Loucy (cell line): ENCODE results near the gene FAAH2.

Source experiments
- H2AFZ ChIP-seq: fragments of 200-600 bp; sonication (generic); 2 replicates; pipeline ENCODE4 v1.6.0; 2016; ENCODE audit warnings: antibody characterized with exemption, mild to moderate bottlenecking, low read length, moderate library complexity
- H3F3A ChIP-seq: fragments of 200-600 bp; 2 replicates; pipeline ENCODE4 v1.6.0; 2016; ENCODE audit warnings: antibody characterized with exemption, low read depth, mild to moderate bottlenecking
- H3K27me3 ChIP-seq: fragments of 200-600 bp; sonication (generic); 2 replicates; pipeline ENCODE4 v1.6.1; 2014; ENCODE audit warnings: low read length, mild to moderate bottlenecking; ENCODE audit not compliant: insufficient read depth, poor library complexity, severe bottlenecking
- H3K36me3 ChIP-seq: fragments of 200-600 bp; sonication (generic); 2 replicates; pipeline ENCODE4 v1.6.1; 2016; ENCODE audit warnings: low read length; ENCODE audit not compliant: insufficient read depth
- H3K4me1 ChIP-seq: fragments of 200-600 bp; sonication (generic); 2 replicates; pipeline ENCODE4 v1.5.1; 2014; ENCODE audit warnings: low read length, mild to moderate bottlenecking; ENCODE audit not compliant: insufficient read depth, poor library complexity, severe bottlenecking
- H3K4me2 ChIP-seq: fragments of 200-600 bp; sonication (generic); 2 replicates; pipeline ENCODE4 v1.6.0; 2014; ENCODE audit warnings: antibody characterized with exemption, low read length, low read depth, mild to moderate bottlenecking; ENCODE audit not compliant: poor library complexity, severe bottlenecking
- H3K4me3 ChIP-seq: fragments of 200-600 bp; sonication (generic); 2 replicates; pipeline ENCODE4 v1.5.1; 2014; ENCODE audit warnings: low read length, mild to moderate bottlenecking, mixed read lengths; ENCODE audit not compliant: poor library complexity, severe bottlenecking
- H3K79me2 ChIP-seq: fragments of 200-600 bp; sonication (generic); 2 replicates; pipeline ENCODE4 v1.6.1; 2014; ENCODE audit warnings: low read length; ENCODE audit not compliant: insufficient read depth
- H3K9ac ChIP-seq: fragments of 200-600 bp; sonication (generic); 2 replicates; pipeline ENCODE4 v1.6.0; 2014; ENCODE audit warnings: mild to moderate bottlenecking, low read depth, low read length, moderate library complexity; ENCODE audit not compliant: poor library complexity, severe bottlenecking
- H3K9me2 ChIP-seq: fragments of 200-600 bp; sonication (generic); replicated peaks from 2 replicates; pipeline ENCODE4 v1.6.1; 2016; ENCODE audit warnings: low read depth, low read length, mixed read lengths
- H3K9me3 ChIP-seq: fragments of 200-600 bp; sonication (generic); 2 replicates; pipeline ENCODE4 v1.6.1; 2014; ENCODE audit warnings: mild to moderate bottlenecking, antibody characterized with exemption, low read length, low read depth; ENCODE audit not compliant: insufficient read depth
- H4K20me1 ChIP-seq: fragments of 200-600 bp; sonication (generic); 2 replicates; pipeline ENCODE4 v1.6.0; 2014; ENCODE audit warnings: antibody characterized with exemption, low read length, mild to moderate bottlenecking; ENCODE audit not compliant: insufficient read depth, poor library complexity, severe bottlenecking
- EZH2phosphoT487 ChIP-seq: fragments of 200-600 bp; IDR thresholded peaks from 2 replicates; pipeline ENCODE4 v1.6.1; 2018; ENCODE audit warnings: antibody characterized with exemption, mild to moderate bottlenecking, moderate library complexity, borderline replicate concordance
- TF ChIP-seq, protein P1 (sequence below): fragments of 200-600 bp; sonication (generic); conservative IDR thresholded peaks from 2 replicates; pipeline ENCODE4 v1.5.1; 2014; ENCODE audit warnings: mild to moderate bottlenecking, antibody characterized with exemption, low read length

The FAAH2 gene

DNA sequence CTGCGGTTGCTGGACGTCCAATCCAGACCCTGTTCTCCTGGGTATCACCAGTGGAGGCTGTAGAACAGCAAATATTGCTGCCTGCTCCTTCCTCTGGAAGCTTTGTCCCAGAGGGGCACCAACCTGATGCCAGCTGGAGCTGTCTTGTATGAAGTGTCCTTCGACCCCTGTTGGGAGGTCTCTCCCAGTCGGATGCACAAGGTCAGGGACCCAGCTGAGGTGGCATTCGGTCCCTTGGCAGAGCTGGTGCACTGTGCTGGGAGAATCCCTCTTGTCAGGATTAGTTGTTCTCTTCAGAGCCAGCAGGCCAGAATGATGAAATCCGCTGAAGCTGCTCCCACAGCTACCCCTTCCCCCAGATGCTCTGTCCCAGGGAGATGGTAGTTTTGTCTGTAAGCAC is 195.0 kb downstream of the FAAH2 start:
- Histone ChIP-seq H3K4me1 (no peaks in the 10 kb centered on the region), H3F3A (no peaks in the 10 kb centered on the region), H4K20me1 (no peaks in the 10 kb centered on the region), H3K9ac (no peak overlapping the region), H2AFZ (no peak overlapping the region), H3K27me3 (no peaks in the 10 kb centered on the region), H3K9me2 (no peaks in the 10 kb centered on the region), H3K79me2 (no peaks in the 10 kb centered on the region), H3K9me3 (no peaks in the 10 kb centered on the region), H3K4me2 (no peak overlapping the region), H3K4me3 (no peak overlapping the region), H3K36me3 (no peaks in the 10 kb centered on the region)
- TF ChIP-seq EZH2phosphoT487: no peak
- TF ChIP-seq, protein P1, sequence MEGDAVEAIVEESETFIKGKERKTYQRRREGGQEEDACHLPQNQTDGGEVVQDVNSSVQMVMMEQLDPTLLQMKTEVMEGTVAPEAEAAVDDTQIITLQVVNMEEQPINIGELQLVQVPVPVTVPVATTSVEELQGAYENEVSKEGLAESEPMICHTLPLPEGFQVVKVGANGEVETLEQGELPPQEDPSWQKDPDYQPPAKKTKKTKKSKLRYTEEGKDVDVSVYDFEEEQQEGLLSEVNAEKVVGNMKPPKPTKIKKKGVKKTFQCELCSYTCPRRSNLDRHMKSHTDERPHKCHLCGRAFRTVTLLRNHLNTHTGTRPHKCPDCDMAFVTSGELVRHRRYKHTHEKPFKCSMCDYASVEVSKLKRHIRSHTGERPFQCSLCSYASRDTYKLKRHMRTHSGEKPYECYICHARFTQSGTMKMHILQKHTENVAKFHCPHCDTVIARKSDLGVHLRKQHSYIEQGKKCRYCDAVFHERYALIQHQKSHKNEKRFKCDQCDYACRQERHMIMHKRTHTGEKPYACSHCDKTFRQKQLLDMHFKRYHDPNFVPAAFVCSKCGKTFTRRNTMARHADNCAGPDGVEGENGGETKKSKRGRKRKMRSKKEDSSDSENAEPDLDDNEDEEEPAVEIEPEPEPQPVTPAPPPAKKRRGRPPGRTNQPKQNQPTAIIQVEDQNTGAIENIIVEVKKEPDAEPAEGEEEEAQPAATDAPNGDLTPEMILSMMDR: no peak

DNA sequence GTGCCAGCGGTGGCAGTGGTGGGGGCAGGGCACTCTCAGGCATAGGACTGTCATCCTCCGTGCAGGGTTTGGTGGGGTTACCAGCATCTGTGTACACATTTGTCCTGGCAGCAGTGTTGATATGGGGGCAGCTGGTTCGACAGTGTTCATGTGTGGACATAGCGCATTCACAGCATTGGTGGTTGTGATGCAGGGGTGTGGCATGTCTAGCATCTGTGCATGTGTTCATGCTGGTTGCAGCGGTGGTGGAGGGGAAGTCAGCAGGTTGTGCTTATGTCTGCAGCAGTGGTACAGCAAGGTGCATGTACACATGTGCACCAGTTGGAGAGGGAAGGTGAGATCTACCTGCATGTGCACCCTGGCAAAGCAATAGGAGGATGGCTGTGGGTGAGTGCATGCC is 230.0 kb downstream of the FAAH2 start:
- Histone ChIP-seq H3K27me3 (no peaks in the 10 kb centered on the region), H3K4me1 (no peaks in the 10 kb centered on the region), H2AFZ (no peak overlapping the region), H3K9ac (no peak overlapping the region), H3K79me2 (no peaks in the 10 kb centered on the region), H3K36me3 (no peaks in the 10 kb centered on the region), H3K9me2 (no peaks in the 10 kb centered on the region), H3K4me3 (no peak overlapping the region), H3K4me2 (no peak overlapping the region), H4K20me1 (no peaks in the 10 kb centered on the region), H3K9me3 (no peaks in the 10 kb centered on the region), H3F3A (no peaks in the 10 kb centered on the region)
- TF ChIP-seq, protein P1: no peak
- no peak for TF ChIP-seq EZH2phosphoT487

DNA sequence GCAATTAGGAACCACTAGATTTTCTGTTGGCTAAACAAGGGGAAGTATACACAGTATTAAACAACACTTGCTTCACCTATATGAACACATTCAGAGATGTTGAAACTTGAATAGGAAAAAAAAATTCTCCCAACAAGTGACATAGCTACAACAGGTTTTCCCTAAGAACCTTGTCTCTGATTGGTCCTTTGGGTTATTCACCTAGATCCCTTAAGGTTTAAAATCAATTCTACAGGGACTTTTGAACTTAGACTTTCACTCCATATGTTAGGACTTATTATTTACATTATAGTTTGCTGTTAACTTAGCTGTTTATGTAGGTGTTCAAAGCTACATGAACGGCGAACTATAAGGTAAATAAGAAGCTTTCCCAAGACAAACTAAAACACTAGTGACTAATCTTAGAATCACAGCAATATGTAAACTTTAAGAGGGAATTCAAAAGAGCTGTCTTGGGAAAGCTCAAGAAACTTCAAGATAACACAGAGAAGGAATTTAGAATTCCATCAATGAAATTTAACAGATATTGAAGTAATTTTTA is 233.1 kb downstream of the FAAH2 start:
- Histone ChIP-seq H3K4me1 (no peaks in the 10 kb centered on the region), H3K4me2 (no peak overlapping the region), H3K4me3 (no peak overlapping the region), H4K20me1 (no peaks in the 10 kb centered on the region), H3K9me3 (no peaks in the 10 kb centered on the region), H3K79me2 (no peaks in the 10 kb centered on the region), H2AFZ (no peak overlapping the region), H3F3A (no peaks in the 10 kb centered on the region), H3K36me3 (no peaks in the 10 kb centered on the region), H3K9ac (no peak overlapping the region), H3K9me2 (no peaks in the 10 kb centered on the region), H3K27me3 (no peaks in the 10 kb centered on the region)
- TF ChIP-seq, protein P1: no peak
- TF ChIP-seq EZH2phosphoT487: no peak
